HL-60 (cell line): ENCODE results near the gene SPTB.

Experiments
- DNase-seq, 2 experiments: peaks; one replicate each; pipeline ENCODE4 v3.0.0-alpha.2; 2010 to 2020; ENCODE audit warnings: low read depth in 1 of 2, low spot score in 1 of 2
- H3K27ac ChIP-seq: fragments of 250-450 bp; sonication (Bioruptor Pico); replicated peaks from 2 replicates; pipeline ENCODE4 v1.5.1; 2020; ENCODE audit warnings: mild to moderate bottlenecking, moderate library complexity
- H3K27me3 ChIP-seq: fragments of 250-450 bp; sonication (Bioruptor Pico); 2 replicates; pipeline ENCODE4 v1.5.1; 2021; ENCODE audit warnings: mild to moderate bottlenecking, moderate library complexity; ENCODE audit not compliant: insufficient read depth, poor library complexity, severe bottlenecking
- H3K4me3 ChIP-seq: replicated peaks from 2 replicates; pipeline ENCODE4 v1.5.1; 2011; ENCODE audit warnings: mild to moderate bottlenecking, control low read depth, low read length; ENCODE audit not compliant: insufficient read depth
- CTCF ChIP-seq: IDR thresholded peaks from one replicate; pipeline ENCODE4 v1.5.1; 2011; ENCODE audit warnings: low read length, control low read depth, inconsistent platforms; ENCODE audit not compliant: insufficient read depth
- GABPA ChIP-seq: IDR thresholded peaks from 2 replicates; pipeline ENCODE4 v1.6.1; 2012; ENCODE audit warnings: low read depth
- POLR2AphosphoS5 ChIP-seq: IDR thresholded peaks from 2 replicates; pipeline ENCODE4 v1.6.1; 2012; ENCODE audit warnings: low read depth
- REST ChIP-seq: IDR thresholded peaks from 2 replicates; pipeline ENCODE4 v1.6.1; 2012; ENCODE audit warnings: low read depth; ENCODE audit not compliant: insufficient replicate concordance
- SPI1 ChIP-seq: IDR thresholded peaks from 2 replicates; pipeline ENCODE4 v1.6.1; 2012; ENCODE audit warnings: low read depth, mild to moderate bottlenecking, borderline replicate concordance

SPTB gene

GRCh38 chr14:64771161-64771560, 108.5 kb downstream of the SPTB start:
- TF ChIP-seq GABPA: no peak
- no peak for TF ChIP-seq CTCF
- TF ChIP-seq SPI1: no peak
- no peak for TF ChIP-seq POLR2AphosphoS5
- no peak for TF ChIP-seq REST
- no peak for DNase-seq
- H3K27ac ChIP-seq: no peak overlapping the region

GRCh38 chr14:64770751-64771150, 109.0 kb downstream of the SPTB start:
- Histone ChIP-seq H3K27ac (no peak overlapping the region), H3K27me3 (no peaks in the 10 kb centered on the region), H3K4me3 (no peak overlapping the region)
- DNase-seq: no peak
- no peak for TF ChIP-seq CTCF
- TF ChIP-seq GABPA: no peak
- no peak for TF ChIP-seq REST
- TF ChIP-seq SPI1: no peak
- TF ChIP-seq POLR2AphosphoS5: no peak

More at GRCh38 chr14:64771161-64771560, 108.5 kb downstream of the SPTB start:
- Histone ChIP-seq H3K27me3 (no peaks in the 10 kb centered on the region), H3K4me3 (no peak overlapping the region)

GRCh38 chr14:64769096-64770020, 110.3 kb downstream of the SPTB start:
- no peak overlapping the region for H3K27ac ChIP-seq
- TF ChIP-seq CTCF: no peak
- no peak for TF ChIP-seq REST
- TF ChIP-seq POLR2AphosphoS5: no peak
- TF ChIP-seq SPI1: no peak
- no peak for TF ChIP-seq GABPA
- no peak overlapping the region for H3K4me3 ChIP-seq
- DNase-seq: no peak
- H3K27me3 ChIP-seq: no peaks in the 10 kb centered on the region
